ENCODE data around the gene LMBR1.
"Not testable (repeated sequence)": the region's sequence is repeated elsewhere in the genome, so short reads cannot be mapped to it uniquely, and the experiment has no call there.

Gene LMBR1

GRCh38 chr7:156659961-156660360 is 233.0 kb downstream of the LMBR1 start:
- no peak overlapping the region for H3K4me3 ChIP-seq (ENCODE audit: low read length)
- H3K27me3 ChIP-seq (ENCODE audit: insufficient read depth, low read length), result no peaks in the 10 kb centered on the region
- no peaks in the 10 kb centered on the region for H3K36me3 ChIP-seq (ENCODE audit: insufficient read depth, low read depth, low read length)
- H3K4me1 ChIP-seq (ENCODE audit: insufficient read depth, low read length), result peaks cover 5% of the 10 kb centered on the region; the same call in 1 of the 2 replicates
- H3K27ac ChIP-seq (ENCODE audit: low read length), result no peak overlapping the region
- no peak overlapping the region for H3K9ac ChIP-seq (ENCODE audit: low read depth, low read length)
- no peaks in the 10 kb centered on the region for H3K9me3 ChIP-seq (ENCODE audit: insufficient read depth, low read depth, low read length)

DNA sequence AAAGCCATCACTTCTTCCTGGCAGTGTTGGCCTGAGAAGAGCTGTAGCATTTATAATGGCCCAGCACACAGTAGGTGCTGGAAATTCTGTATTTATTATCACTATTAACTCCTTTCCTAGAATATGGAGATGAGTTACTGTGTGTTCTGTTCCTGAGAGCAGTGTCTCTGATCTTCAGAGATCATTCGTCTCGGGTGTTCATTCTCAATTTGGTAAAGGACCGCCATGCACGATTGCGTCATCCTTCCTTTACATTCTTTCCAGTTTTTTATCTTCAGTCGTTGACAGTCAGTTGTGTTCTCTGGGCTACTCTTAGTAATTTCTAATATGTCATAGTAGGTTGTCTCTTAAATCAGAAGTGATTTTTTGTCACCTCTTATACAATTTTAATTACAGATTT is 233.8 kb downstream of the LMBR1 start:
- H3K9me3 ChIP-seq (ENCODE audit: insufficient read depth, low read depth, low read length), result no peaks in the 10 kb centered on the region
- H3K36me3 ChIP-seq (ENCODE audit: insufficient read depth, low read depth, low read length), result no peaks in the 10 kb centered on the region
- no peak overlapping the region for H3K27ac ChIP-seq (ENCODE audit: low read length)
- H3K27me3 ChIP-seq (ENCODE audit: insufficient read depth, low read length), result no peaks in the 10 kb centered on the region
- H3K4me1 ChIP-seq (ENCODE audit: insufficient read depth, low read length), result no peaks in the 10 kb centered on the region
- no peak overlapping the region for H3K9ac ChIP-seq (ENCODE audit: low read depth, low read length)
- no peak overlapping the region for H3K4me3 ChIP-seq (ENCODE audit: low read length)

DNA sequence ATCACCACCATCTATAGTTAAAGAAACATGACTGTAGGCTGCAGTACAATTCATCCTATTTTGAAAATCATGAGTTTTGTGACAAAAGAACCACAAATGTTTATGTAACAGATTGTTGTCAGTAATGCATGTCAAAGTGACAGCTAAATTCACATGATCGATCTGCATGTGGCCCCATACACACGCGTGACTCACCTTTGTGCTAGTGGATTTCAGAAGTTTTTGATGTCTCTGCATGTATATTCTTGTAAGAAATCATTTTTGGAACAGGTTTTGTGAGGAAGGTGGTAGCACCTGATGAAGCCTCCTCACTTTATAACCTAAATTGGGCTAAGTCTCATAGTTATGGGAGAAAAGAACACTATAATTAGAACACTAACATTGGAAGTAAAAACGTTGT is 235.3 kb downstream of the LMBR1 start:
- Histone ChIP-seq H3K27ac (ENCODE audit: low read length) (no peak overlapping the region), H3K36me3 (ENCODE audit: insufficient read depth, low read depth, low read length) (no peaks in the 10 kb centered on the region), H3K27me3 (ENCODE audit: insufficient read depth, low read length) (no peaks in the 10 kb centered on the region), H3K9me3 (ENCODE audit: insufficient read depth, low read depth, low read length) (no peaks in the 10 kb centered on the region), H3K9ac (ENCODE audit: low read depth, low read length) (no peak overlapping the region), H3K4me3 (ENCODE audit: low read length) (no peak overlapping the region), H3K4me1 (ENCODE audit: insufficient read depth, low read length) (no peaks in the 10 kb centered on the region)

DNA sequence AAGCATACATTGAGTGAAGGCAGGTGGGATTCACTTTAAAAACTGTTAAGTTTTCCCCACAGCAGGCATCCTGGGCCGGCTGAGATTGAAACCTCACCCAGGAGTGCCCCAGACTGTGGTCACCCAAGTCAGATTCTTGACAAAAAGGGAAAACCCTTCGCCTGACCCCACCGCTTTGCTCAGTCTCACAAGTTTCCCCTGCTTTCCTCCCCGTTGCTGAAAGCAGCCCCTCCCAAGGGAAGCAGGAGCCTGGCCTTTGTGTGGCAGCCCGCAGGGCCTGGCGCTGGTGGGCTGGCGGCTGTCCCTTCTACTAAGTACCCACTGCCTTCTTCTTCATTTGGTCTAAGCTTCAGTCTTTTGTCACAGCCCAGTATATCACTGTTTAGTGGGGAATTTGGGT is 236.4 kb downstream of the LMBR1 start:
- no peak overlapping the region for H3K27ac ChIP-seq (ENCODE audit: low read length)
- no peaks in the 10 kb centered on the region for H3K27me3 ChIP-seq (ENCODE audit: insufficient read depth, low read length)
- no peaks in the 10 kb centered on the region for H3K4me1 ChIP-seq (ENCODE audit: insufficient read depth, low read length)
- no peaks in the 10 kb centered on the region for H3K9me3 ChIP-seq (ENCODE audit: insufficient read depth, low read depth, low read length)
- H3K9ac ChIP-seq (ENCODE audit: low read depth, low read length), result no peak overlapping the region
- H3K4me3 ChIP-seq (ENCODE audit: low read length), result no peak overlapping the region
- H3K36me3 ChIP-seq (ENCODE audit: insufficient read depth, low read depth, low read length), result no peaks in the 10 kb centered on the region

- H3K4me3 ChIP-seq (ENCODE audit: low read length), result no peak overlapping the region
- H3K27ac ChIP-seq (ENCODE audit: low read length), result no peak overlapping the region
- H3K9ac ChIP-seq (ENCODE audit: low read depth, low read length), result no peak overlapping the region
- no peaks in the 10 kb centered on the region for H3K27me3 ChIP-seq (ENCODE audit: insufficient read depth, low read length)
- no peaks in the 10 kb centered on the region for H3K9me3 ChIP-seq (ENCODE audit: insufficient read depth, low read depth, low read length)
- no peaks in the 10 kb centered on the region for H3K36me3 ChIP-seq (ENCODE audit: insufficient read depth, low read depth, low read length)
- no peaks in the 10 kb centered on the region for H3K4me1 ChIP-seq (ENCODE audit: insufficient read depth, low read length)
Observed at GRCh38 chr7:156655983-156656382, 237.0 kb downstream of the LMBR1 start.

GRCh38 chr7:156655251-156655650 is 237.7 kb downstream of the LMBR1 start:
- Histone ChIP-seq H3K36me3 (ENCODE audit: insufficient read depth, low read depth, low read length) (no peaks in the 10 kb centered on the region), H3K27me3 (ENCODE audit: insufficient read depth, low read length) (no peaks in the 10 kb centered on the region), H3K27ac (ENCODE audit: low read length) (no peak overlapping the region), H3K4me1 (ENCODE audit: insufficient read depth, low read length) (no peaks in the 10 kb centered on the region), H3K9ac (ENCODE audit: low read depth, low read length) (no peak overlapping the region), H3K9me3 (ENCODE audit: insufficient read depth, low read depth, low read length) (no peaks in the 10 kb centered on the region), H3K4me3 (ENCODE audit: low read length) (no peak overlapping the region)

- no peaks in the 10 kb centered on the region for H3K27me3 ChIP-seq (ENCODE audit: insufficient read depth, low read length)
- H3K4me1 ChIP-seq (ENCODE audit: insufficient read depth, low read length), result no peaks in the 10 kb centered on the region
- no peaks in the 10 kb centered on the region for H3K36me3 ChIP-seq (ENCODE audit: insufficient read depth, low read depth, low read length)
- no peak overlapping the region for H3K9ac ChIP-seq (ENCODE audit: low read depth, low read length)
- no peak overlapping the region for H3K4me3 ChIP-seq (ENCODE audit: low read length)
- no peak overlapping the region for H3K27ac ChIP-seq (ENCODE audit: low read length)
- H3K9me3 ChIP-seq (ENCODE audit: insufficient read depth, low read depth, low read length), result no peaks in the 10 kb centered on the region
Observed at GRCh38 chr7:156654511-156655234, 238.3 kb downstream of the LMBR1 start.

- no peaks in the 10 kb centered on the region for H3K9me3 ChIP-seq (ENCODE audit: insufficient read depth, low read depth, low read length)
- no peak overlapping the region for H3K27ac ChIP-seq (ENCODE audit: low read length)
- H3K4me1 ChIP-seq (ENCODE audit: insufficient read depth, low read length), result no peaks in the 10 kb centered on the region
- no peak overlapping the region for H3K4me3 ChIP-seq (ENCODE audit: low read length)
- no peaks in the 10 kb centered on the region for H3K36me3 ChIP-seq (ENCODE audit: insufficient read depth, low read depth, low read length)
- H3K9ac ChIP-seq (ENCODE audit: low read depth, low read length), result no peak overlapping the region
- H3K27me3 ChIP-seq (ENCODE audit: insufficient read depth, low read length), result no peaks in the 10 kb centered on the region
Observed at GRCh38 chr7:156652886-156653568, 240.0 kb downstream of the LMBR1 start.

DNA sequence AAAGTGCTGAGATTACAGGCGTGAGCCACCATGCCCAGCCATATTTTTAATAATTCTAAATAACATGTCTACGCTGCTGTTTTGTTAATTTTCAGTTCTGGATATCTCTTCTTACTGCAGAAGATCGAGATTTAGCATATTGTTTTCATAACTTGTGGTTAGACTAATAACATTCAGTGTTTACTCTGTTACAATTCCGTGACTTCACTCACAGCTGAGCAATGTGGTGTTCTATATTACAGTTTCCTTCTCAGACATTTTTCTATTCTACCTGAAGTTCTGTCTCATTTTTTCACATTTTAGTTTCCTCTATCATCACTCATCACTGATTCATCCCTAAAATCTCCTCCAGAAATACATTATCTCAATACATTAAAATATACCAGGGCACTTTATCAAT is 241.5 kb downstream of the LMBR1 start:
- H3K27me3 ChIP-seq (ENCODE audit: insufficient read depth, low read length), result no peaks in the 10 kb centered on the region
- no peaks in the 10 kb centered on the region for H3K36me3 ChIP-seq (ENCODE audit: insufficient read depth, low read depth, low read length)
- H3K9ac ChIP-seq (ENCODE audit: low read depth, low read length), result no peak overlapping the region
- H3K4me3 ChIP-seq (ENCODE audit: low read length), result no peak overlapping the region
- H3K27ac ChIP-seq (ENCODE audit: low read length), result no peak overlapping the region
- H3K4me1 ChIP-seq (ENCODE audit: insufficient read depth, low read length), result no peaks in the 10 kb centered on the region
- H3K9me3 ChIP-seq (ENCODE audit: insufficient read depth, low read depth, low read length), result no peaks in the 10 kb centered on the region

DNA sequence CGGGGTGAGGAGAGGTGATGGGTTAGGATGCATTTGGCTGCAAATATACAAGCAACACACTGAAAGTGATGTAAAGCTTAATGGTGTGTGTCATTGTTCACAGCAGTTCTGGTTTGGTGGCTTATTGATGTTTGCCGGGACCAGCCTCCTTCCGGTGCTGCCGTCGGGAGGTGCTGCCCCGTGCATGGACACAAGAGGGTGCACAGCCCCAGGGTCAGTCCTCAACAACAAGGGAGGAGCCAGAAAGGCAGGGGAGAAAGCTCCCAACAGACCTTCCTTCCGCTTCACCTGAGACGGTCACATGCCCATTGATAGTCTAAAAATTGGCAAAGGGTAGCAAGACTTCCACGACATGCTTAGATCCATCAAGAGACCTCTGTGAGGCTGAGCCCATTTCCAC is 242.9 kb downstream of the LMBR1 start:
- no peak overlapping the region for H3K9ac ChIP-seq (ENCODE audit: low read depth, low read length)
- no peaks in the 10 kb centered on the region for H3K36me3 ChIP-seq (ENCODE audit: insufficient read depth, low read depth, low read length)
- H3K27ac ChIP-seq (ENCODE audit: low read length), result no peak overlapping the region
- no peaks in the 10 kb centered on the region for H3K9me3 ChIP-seq (ENCODE audit: insufficient read depth, low read depth, low read length)
- no peaks in the 10 kb centered on the region for H3K27me3 ChIP-seq (ENCODE audit: insufficient read depth, low read length)
- no peaks in the 10 kb centered on the region for H3K4me1 ChIP-seq (ENCODE audit: insufficient read depth, low read length)
- H3K4me3 ChIP-seq (ENCODE audit: low read length), result no peak overlapping the region

DNA sequence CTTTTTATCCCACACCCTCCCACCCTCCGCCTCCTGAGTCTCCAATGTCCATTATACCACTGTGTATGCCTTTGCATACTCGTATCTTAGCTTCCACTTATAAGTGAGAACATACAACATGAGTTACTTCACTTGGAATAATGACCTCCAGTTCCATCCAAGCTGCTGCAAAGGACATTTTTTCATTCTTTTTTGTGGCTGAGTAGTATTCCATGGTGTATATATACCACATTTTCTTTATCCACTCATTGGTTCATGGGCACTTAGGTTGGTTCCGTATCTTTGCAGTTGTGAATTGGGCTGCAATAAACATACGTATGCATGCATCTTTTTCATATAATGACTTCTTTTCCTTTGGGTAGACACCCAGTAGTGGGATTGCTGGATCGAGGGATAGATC is 245.7 kb downstream of the LMBR1 start:
- not testable (repeated sequence) for H3K4me3 ChIP-seq (ENCODE audit: low read length); H3K4me1 ChIP-seq (ENCODE audit: insufficient read depth, low read length); H3K27me3 ChIP-seq (ENCODE audit: insufficient read depth, low read length); H3K9ac ChIP-seq (ENCODE audit: low read depth, low read length); H3K9me3 ChIP-seq (ENCODE audit: insufficient read depth, low read depth, low read length); H3K36me3 ChIP-seq (ENCODE audit: insufficient read depth, low read depth, low read length); H3K27ac ChIP-seq (ENCODE audit: low read length)

GRCh38 chr7:156642306-156643045 is 250.5 kb downstream of the LMBR1 start:
- Histone ChIP-seq H3K9ac (ENCODE audit: low read depth, low read length) (no peak overlapping the region), H3K27me3 (ENCODE audit: insufficient read depth, low read length) (peaks cover 35% of the 10 kb centered on the region), H3K27ac (ENCODE audit: low read length) (no peak overlapping the region), H3K9me3 (ENCODE audit: insufficient read depth, low read depth, low read length) (no peaks in the 10 kb centered on the region; the same call in 1 of the 2 replicates), H3K36me3 (ENCODE audit: insufficient read depth, low read depth, low read length) (no peaks in the 10 kb centered on the region), H3K4me3 (ENCODE audit: low read length) (no peak overlapping the region), H3K4me1 (ENCODE audit: insufficient read depth, low read length) (peaks cover 3% of the 10 kb centered on the region; the same call in 1 of the 2 replicates)

Measured in iPS-20b (cell line).